H1 (cell line): ENCODE measurements around the gene ZAR1. TPM values are rescaled to one million over a fixed set of nuclear protein-coding genes. Genes with fewer than 3 reads are reported as not detected.

ENCODE experiments used
- CBX5 ChIP-seq: fragments of 300-800, 300-1000 bp; sonication (generic); IDR thresholded peaks from 2 replicates; pipeline ENCODE4 v1.7.1; 2016; ENCODE audit warnings: antibody characterized with exemption, low read length, low read depth
- EGR1 ChIP-seq: IDR thresholded peaks from 2 replicates; pipeline ENCODE4 v1.6.1; 2011; ENCODE audit warnings: low read depth, low read length, borderline replicate concordance
- MAFK ChIP-seq: IDR thresholded peaks from 2 replicates; pipeline ENCODE4 v1.6.1; 2012; ENCODE audit warnings: low read depth, mild to moderate bottlenecking, improper control_type of control experiment, low read length
- POLR2A ChIP-seq, 2 experiments: IDR thresholded peaks; 1 replicate in 1 of 2; 2 replicates in 1 of 2; pipeline ENCODE4 v1.6.1; 2011; ENCODE audit warnings: low read depth in 2 of 2, low read length in 2 of 2, mild to moderate bottlenecking in 2 of 2; ENCODE audit errors: control extremely low read depth in 1 of 2
- SIX5 ChIP-seq: IDR thresholded peaks from 2 replicates; pipeline ENCODE4 v1.6.1; 2011; ENCODE audit warnings: mild to moderate bottlenecking, low read depth, low read length
- polyA plus RNA-seq, 7 experiments: library from polyadenylated mRNA; depleted of rRNA in 3 of 7; stranded (reverse) in 5 of 7; unstranded in 2 of 7; fragments of >200 nt in 5 of 7; fragments of 200-250 nt in 2 of 7; gene quantifications; 1 replicate in 5 of 7; 2 replicates in 1 of 7; 4 replicates in 1 of 7; pipeline versions ENCODE4 v1.2.1 to v1.2.3, GENCODE V29; 2011 to 2013; ENCODE audit warnings: missing spikeins in 2 of 7, mixed read lengths in 2 of 7
- total RNA-seq: library from RNA; stranded (reverse); fragmentation: NEBNext Ultra II Directional; extraction: Animal tissue kit (Norgen Biotek cat#: 25700); gene quantifications from 2 replicates; pipeline ENCODE4 v1.2.1, GENCODE V29; 2021
- TF ChIP-seq, protein P1 (sequence below): fragments of 300-600 bp; sonication (generic); IDR thresholded peaks from 2 replicates; pipeline ENCODE4 v1.7.1; 2012; ENCODE audit warnings: low read length, moderate library complexity, mild to moderate bottlenecking, inconsistent platforms; ENCODE audit not compliant: insufficient replicate concordance
- TF ChIP-seq, protein P2 (sequence below): IDR thresholded peaks from 2 replicates; pipeline ENCODE4 v1.6.1; 2012; ENCODE audit warnings: inconsistent platforms

Gene ZAR1
- total and polyA plus RNA-seq, 2 of the 8 experiments (the other 6 are each of a cell fraction or from before 2014, with no cell fraction given), result 0.33 to 0.78 TPM

DNA sequence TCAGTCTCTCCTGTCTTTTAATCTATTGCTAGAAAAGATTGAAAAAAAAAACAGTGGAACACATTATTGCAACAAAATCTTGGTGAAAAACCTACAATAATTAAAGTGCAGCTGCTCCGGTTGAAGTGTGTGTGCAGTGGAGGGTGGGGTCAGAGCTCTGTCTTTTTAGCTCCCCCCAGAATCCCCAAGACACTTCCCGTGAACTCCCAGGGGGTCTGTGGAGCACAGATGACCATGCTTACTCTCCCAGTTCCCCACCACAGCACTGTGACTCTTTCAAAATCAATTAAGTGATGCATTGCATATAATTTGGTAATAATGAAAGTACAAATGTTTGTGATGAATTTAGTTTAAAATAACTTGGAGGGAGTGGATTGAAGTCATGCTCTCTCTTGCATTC, 22.6 kb upstream of the ZAR1 start (continued):
- TF ChIP-seq, protein P1, sequence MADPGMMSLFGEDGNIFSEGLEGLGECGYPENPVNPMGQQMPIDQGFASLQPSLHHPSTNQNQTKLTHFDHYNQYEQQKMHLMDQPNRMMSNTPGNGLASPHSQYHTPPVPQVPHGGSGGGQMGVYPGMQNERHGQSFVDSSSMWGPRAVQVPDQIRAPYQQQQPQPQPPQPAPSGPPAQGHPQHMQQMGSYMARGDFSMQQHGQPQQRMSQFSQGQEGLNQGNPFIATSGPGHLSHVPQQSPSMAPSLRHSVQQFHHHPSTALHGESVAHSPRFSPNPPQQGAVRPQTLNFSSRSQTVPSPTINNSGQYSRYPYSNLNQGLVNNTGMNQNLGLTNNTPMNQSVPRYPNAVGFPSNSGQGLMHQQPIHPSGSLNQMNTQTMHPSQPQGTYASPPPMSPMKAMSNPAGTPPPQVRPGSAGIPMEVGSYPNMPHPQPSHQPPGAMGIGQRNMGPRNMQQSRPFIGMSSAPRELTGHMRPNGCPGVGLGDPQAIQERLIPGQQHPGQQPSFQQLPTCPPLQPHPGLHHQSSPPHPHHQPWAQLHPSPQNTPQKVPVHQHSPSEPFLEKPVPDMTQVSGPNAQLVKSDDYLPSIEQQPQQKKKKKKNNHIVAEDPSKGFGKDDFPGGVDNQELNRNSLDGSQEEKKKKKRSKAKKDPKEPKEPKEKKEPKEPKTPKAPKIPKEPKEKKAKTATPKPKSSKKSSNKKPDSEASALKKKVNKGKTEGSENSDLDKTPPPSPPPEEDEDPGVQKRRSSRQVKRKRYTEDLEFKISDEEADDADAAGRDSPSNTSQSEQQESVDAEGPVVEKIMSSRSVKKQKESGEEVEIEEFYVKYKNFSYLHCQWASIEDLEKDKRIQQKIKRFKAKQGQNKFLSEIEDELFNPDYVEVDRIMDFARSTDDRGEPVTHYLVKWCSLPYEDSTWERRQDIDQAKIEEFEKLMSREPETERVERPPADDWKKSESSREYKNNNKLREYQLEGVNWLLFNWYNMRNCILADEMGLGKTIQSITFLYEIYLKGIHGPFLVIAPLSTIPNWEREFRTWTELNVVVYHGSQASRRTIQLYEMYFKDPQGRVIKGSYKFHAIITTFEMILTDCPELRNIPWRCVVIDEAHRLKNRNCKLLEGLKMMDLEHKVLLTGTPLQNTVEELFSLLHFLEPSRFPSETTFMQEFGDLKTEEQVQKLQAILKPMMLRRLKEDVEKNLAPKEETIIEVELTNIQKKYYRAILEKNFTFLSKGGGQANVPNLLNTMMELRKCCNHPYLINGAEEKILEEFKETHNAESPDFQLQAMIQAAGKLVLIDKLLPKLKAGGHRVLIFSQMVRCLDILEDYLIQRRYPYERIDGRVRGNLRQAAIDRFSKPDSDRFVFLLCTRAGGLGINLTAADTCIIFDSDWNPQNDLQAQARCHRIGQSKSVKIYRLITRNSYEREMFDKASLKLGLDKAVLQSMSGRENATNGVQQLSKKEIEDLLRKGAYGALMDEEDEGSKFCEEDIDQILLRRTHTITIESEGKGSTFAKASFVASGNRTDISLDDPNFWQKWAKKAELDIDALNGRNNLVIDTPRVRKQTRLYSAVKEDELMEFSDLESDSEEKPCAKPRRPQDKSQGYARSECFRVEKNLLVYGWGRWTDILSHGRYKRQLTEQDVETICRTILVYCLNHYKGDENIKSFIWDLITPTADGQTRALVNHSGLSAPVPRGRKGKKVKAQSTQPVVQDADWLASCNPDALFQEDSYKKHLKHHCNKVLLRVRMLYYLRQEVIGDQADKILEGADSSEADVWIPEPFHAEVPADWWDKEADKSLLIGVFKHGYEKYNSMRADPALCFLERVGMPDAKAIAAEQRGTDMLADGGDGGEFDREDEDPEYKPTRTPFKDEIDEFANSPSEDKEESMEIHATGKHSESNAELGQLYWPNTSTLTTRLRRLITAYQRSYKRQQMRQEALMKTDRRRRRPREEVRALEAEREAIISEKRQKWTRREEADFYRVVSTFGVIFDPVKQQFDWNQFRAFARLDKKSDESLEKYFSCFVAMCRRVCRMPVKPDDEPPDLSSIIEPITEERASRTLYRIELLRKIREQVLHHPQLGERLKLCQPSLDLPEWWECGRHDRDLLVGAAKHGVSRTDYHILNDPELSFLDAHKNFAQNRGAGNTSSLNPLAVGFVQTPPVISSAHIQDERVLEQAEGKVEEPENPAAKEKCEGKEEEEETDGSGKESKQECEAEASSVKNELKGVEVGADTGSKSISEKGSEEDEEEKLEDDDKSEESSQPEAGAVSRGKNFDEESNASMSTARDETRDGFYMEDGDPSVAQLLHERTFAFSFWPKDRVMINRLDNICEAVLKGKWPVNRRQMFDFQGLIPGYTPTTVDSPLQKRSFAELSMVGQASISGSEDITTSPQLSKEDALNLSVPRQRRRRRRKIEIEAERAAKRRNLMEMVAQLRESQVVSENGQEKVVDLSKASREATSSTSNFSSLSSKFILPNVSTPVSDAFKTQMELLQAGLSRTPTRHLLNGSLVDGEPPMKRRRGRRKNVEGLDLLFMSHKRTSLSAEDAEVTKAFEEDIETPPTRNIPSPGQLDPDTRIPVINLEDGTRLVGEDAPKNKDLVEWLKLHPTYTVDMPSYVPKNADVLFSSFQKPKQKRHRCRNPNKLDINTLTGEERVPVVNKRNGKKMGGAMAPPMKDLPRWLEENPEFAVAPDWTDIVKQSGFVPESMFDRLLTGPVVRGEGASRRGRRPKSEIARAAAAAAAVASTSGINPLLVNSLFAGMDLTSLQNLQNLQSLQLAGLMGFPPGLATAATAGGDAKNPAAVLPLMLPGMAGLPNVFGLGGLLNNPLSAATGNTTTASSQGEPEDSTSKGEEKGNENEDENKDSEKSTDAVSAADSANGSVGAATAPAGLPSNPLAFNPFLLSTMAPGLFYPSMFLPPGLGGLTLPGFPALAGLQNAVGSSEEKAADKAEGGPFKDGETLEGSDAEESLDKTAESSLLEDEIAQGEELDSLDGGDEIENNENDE, result no peak
- TF ChIP-seq EGR1, result no peak
- no peak for TF ChIP-seq POLR2A (IDR thresholded peaks at IDR 0.05; ENCODE audit: control extremely low read depth in 1 of 2, low read depth in 2 of 2, low read length in 2 of 2)
- TF ChIP-seq SIX5, result no peak
- TF ChIP-seq CBX5, result no peak
- TF ChIP-seq, protein P2, sequence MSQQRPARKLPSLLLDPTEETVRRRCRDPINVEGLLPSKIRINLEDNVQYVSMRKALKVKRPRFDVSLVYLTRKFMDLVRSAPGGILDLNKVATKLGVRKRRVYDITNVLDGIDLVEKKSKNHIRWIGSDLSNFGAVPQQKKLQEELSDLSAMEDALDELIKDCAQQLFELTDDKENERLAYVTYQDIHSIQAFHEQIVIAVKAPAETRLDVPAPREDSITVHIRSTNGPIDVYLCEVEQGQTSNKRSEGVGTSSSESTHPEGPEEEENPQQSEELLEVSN, result no peak
- no peak for TF ChIP-seq MAFK
